Fibroblast of skin of scalp (primary cell): ENCODE measurements around the gene PKD2.
"Not testable (repeated sequence)": the region's sequence is repeated elsewhere in the genome, so short reads cannot be mapped to it uniquely, and the experiment has no call there.

Experiments
- DNase-seq: peaks from one replicate; pipeline ENCODE4 v3.0.0-alpha.2; 2013

Gene PKD2

GRCh38 chr4:87986508-87986907, 20.9 kb upstream of the PKD2 start:
- no peak for DNase-seq

GRCh38 chr4:87989765-87990164, 17.7 kb upstream of the PKD2 start:
- DNase-seq: no peak

- DNase-seq: no peak
These were observed 12.0 kb upstream of the PKD2 start for GRCh38 chr4:87995435-87995834.

- DNase-seq: not testable (repeated sequence)
These were observed 8.2 kb upstream of the PKD2 start for GRCh38 chr4:87999191-87999691.

- DNase-seq: no peak
These were observed 5.6 kb upstream of the PKD2 start for GRCh38 chr4:88001871-88002270.

GRCh38 chr4:88002786-88003185, 4.6 kb upstream of the PKD2 start:
- no peak for DNase-seq

- no peak for DNase-seq
These were observed 4.2 kb upstream of the PKD2 start for GRCh38 chr4:88003261-88003660.

- peak; percentile 95 for DNase-seq
These were observed 2.4 kb upstream of the PKD2 start for GRCh38 chr4:88005076-88005475.

GRCh38 chr4:88005946-88006345, 1.5 kb upstream of the PKD2 start:
- no peak for DNase-seq

- no peak for DNase-seq
These were observed 505 bp upstream of the PKD2 start for GRCh38 chr4:88006956-88007303.

- DNase-seq: peak; percentile 53
These were observed 797 bp downstream of the PKD2 start for GRCh38 chr4:88008122-88008742.

GRCh38 chr4:88008743-88009171, 1.3 kb downstream of the PKD2 start:
- peak; percentile 71 for DNase-seq

- DNase-seq: no peak
These were observed 2.4 kb downstream of the PKD2 start for GRCh38 chr4:88009871-88010270.

GRCh38 chr4:88010966-88011365, 3.5 kb downstream of the PKD2 start:
- no peak for DNase-seq

GRCh38 chr4:88012647-88013046, 5.2 kb downstream of the PKD2 start:
- DNase-seq: no peak

- DNase-seq: no peak
These were observed 7.0 kb downstream of the PKD2 start for GRCh38 chr4:88014386-88014905.

GRCh38 chr4:88015659-88016295, 8.3 kb downstream of the PKD2 start:
- no peak for DNase-seq

GRCh38 chr4:88017516-88018297, 10.3 kb downstream of the PKD2 start:
- peak; percentile 94 for DNase-seq

- DNase-seq: no peak
These were observed 11.0 kb downstream of the PKD2 start for GRCh38 chr4:88018466-88018865.

- DNase-seq: no peak
These were observed 14.4 kb downstream of the PKD2 start for GRCh38 chr4:88021824-88022223.

- no peak for DNase-seq
These were observed 14.9 kb downstream of the PKD2 start for GRCh38 chr4:88022289-88022688.

- DNase-seq: not testable (repeated sequence)
These were observed 18.6 kb downstream of the PKD2 start for GRCh38 chr4:88025868-88026661.
